Middle frontal gyrus (tissue), 1 donor: ENCODE measurements around the gene GPA33.
A peak's percentile ranks its signal among the peaks of the same experiment; 100 is the strongest.

Source experiments
- DNase-seq: peaks from one replicate; pipeline ENCODE4 v3.0.0-alpha.2; 2015; ENCODE audit warnings: low spot score; ENCODE audit errors: extremely low spot score

GPA33 gene, protein sequence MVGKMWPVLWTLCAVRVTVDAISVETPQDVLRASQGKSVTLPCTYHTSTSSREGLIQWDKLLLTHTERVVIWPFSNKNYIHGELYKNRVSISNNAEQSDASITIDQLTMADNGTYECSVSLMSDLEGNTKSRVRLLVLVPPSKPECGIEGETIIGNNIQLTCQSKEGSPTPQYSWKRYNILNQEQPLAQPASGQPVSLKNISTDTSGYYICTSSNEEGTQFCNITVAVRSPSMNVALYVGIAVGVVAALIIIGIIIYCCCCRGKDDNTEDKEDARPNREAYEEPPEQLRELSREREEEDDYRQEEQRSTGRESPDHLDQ

DNA sequence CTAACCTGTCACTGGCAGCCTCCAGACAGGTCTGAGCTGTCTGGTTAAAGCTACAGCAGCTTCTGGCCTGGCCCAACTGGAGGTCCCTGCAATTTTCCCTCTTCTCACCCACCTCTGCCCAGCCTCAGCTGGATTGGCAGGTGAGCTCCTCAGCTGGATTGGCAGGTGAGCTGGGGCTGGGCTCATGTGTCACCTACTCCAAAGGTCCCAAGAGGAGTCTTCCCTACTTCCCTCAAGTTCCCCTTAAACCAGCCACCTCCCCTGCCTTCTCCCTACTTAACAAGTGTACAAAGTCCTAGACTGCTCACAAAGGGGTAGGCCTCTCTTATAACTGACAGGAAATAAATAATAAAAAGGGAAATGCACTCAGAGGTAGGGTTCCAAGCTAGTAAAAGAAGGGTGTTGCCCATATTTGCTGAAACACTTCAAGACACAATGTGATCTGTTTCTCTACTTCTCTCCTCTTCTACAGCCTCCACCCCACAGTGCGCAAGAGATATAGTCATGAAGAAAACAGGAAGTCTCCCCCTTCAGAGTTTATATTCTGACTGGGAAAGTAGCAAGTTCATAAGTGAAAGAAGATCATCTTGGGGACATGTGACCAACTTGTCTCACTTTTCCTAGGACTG is at the start of gene GPA33:
TSS of gene GPA33 (minus strand) at position 64 of the 629 bp plus-strand sequence. CDS start 90 bp downstream, outside the sequence.
- DNase-seq: no peak

GRCh38 chr1:167138703-167139102 is 48.5 kb upstream of the GPA33 start:
- DNase-seq: no peak

GRCh38 chr1:167137793-167138510 is 47.8 kb upstream of the GPA33 start:
- no peak for DNase-seq

DNA sequence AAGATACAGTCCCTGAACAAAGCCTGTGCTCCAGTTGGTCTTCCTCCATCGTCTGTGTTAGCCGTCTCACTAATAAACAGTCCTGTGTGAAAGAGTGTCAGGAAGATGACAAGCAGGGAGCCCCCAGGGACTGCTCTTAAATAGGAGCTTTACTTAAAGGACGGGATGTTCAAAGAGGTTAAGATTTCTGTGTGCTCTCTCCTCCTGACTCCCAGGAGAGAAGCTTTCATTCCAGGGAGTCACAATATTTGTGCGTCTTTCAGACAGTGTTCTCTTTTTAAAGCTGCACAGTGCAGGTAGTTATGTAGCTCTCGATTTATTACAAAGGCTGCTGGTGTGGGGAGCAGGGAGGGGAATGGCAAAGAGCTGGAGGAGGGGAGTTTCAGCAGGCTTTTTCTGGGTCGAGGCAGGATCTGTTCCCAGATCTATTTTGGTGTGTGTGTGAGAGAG is 47.2 kb upstream of the GPA33 start:
- DNase-seq: no peak

- no peak for DNase-seq
These were observed 46.6 kb upstream of the GPA33 start for GRCh38 chr1:167136806-167137205.

DNA sequence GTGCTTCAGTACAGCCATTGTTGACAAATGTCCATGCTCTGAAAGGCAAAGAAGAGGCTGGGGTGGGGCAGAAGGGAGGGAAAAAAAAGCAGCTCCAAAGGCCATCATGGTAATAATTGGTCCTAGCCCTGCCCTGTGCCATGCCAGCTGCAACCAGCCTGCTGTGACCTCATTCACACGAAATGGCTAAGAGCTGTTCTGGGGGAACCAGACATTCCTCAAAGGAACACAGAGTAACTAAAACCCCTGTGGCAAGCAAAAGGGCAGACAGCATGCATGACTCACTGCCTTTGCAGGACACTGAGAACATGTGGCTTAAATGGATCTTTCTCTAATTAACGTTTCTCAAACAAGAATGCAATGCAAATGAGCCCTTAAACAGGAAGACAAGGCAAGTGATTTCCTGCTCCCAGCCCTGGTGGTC is 46.0 kb upstream of the GPA33 start:
- no peak for DNase-seq

DNA sequence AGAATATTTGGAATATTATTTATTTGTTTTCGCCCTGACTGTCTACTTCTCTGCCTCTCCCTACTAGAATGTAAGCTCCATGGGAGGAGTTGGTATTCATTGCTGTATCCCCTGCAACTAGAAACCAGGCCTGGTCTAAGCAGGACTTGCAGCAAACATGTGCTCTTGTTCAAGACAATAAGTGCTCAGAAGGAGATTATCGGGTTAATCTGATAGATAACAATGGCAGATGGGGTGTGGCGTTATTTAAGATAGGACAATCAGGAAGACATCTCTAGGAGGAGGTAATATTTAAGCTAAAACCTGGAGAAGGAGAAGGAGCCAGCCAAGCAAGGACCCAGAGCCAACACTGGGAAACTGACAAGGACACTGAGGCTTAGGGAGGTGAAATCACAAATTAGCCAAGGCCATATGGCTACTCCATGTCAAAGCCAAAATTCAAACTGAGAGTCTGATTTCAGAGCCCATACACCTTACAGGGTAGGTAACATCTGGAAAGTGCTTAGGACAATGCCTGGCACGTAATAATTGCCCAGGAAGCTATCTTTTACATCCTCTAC is 45.2 kb upstream of the GPA33 start:
- no peak for DNase-seq

- no peak for DNase-seq
These were observed 42.3 kb upstream of the GPA33 start for GRCh38 chr1:167132301-167133010.

DNA sequence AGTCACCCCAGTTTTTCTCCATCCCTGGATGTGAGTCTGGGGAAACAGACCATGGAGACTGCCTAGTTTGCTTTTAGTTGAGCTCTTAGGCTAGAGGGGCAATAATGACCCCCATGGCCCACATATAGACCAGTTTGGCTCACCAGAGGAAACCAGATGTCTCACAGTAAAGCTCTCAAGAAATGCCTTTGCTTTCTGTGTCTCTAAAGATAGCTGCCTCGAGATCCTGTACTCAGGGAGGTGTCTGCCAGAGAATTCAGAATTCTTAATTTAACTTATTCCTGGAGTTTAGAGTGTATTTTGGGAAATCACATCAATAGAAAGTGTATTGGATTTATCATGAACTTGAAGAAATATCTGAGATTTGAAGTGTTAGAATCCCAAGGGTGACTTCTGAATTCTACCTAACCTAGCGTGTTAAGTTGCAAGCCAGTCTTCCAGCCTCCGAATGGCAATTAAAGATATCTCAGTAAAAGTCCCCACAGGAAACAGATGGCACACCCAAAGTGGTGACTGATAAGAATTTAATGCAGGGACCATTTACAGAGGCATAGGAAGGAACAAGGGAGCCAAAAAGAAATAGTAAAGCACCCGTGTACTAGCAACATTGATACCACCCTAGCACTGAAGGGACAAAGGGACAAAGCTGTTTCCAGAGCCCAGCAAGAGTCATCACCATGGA is 40.8 kb upstream of the GPA33 start:
- DNase-seq: no peak

GRCh38 chr1:167128261-167129227 is 38.4 kb upstream of the GPA33 start:
- DNase-seq: no peak

GRCh38 chr1:167127661-167128060 is 37.5 kb upstream of the GPA33 start:
- no peak for DNase-seq

GRCh38 chr1:167127236-167127635 is 37.1 kb upstream of the GPA33 start:
- DNase-seq: no peak

- peak; percentile 60 for DNase-seq
These were observed 36.6 kb upstream of the GPA33 start for GRCh38 chr1:167126811-167127210.

- DNase-seq: no peak
These were observed 36.1 kb upstream of the GPA33 start for GRCh38 chr1:167126317-167126716.

GRCh38 chr1:167122568-167122967 is 32.4 kb upstream of the GPA33 start:
- DNase-seq: no peak

GRCh38 chr1:167122121-167122480 is 31.9 kb upstream of the GPA33 start:
- DNase-seq: no peak

GRCh38 chr1:167121375-167122120 is 31.4 kb upstream of the GPA33 start:
- DNase-seq: peak; percentile 24

GRCh38 chr1:167120899-167121298 is 30.7 kb upstream of the GPA33 start:
- no peak for DNase-seq

DNA sequence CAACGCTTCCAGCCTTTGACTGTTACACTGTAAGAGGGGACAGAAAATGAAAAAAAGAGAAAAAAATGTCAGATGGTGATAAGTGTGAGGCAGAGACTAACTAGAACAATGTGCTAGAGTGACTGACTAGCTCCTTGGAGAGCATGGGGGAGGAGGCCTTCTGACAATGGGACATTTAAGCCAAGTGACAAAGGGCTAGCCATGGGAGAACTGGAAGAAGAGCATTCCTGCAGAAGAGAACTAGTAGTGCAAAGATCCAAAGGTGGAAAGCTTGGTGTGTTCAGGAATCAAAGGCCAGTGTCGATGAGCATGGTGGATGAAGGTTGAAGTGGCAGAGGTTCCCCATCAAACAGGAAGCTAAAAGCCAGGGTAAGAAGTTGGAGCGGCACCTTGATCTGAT is 29.5 kb upstream of the GPA33 start:
- no peak for DNase-seq
